ENCODE results near the gene FAM186B.

The FAM186B gene

GRCh38 chr12:49632401-49632800, 27.0 kb upstream of the FAM186B start:
- Histone ChIP-seq H3K36me3 (ENCODE audit: insufficient read depth, low read length) (no peaks in the 10 kb centered on the region), H4K20me1 (ENCODE audit: insufficient read depth, low read length) (no peaks in the 10 kb centered on the region), H3K27me3 (ENCODE audit: insufficient read depth, low read length) (peaks cover 11% of the 10 kb centered on the region; the same call in 1 of the 2 replicates), H3K9me2 (ENCODE audit: low read depth, low read length) (no peaks in the 10 kb centered on the region), H3K4me1 (ENCODE audit: insufficient read depth, low read length, severe bottlenecking) (peaks cover 7% of the 10 kb centered on the region), H3K4me3 (ENCODE audit: low read depth, low read length, poor library complexity, severe bottlenecking) (no peak overlapping the region), H3K27ac (ENCODE audit: low read depth, low read length, poor library complexity, severe bottlenecking) (no peak overlapping the region), H3K4me2 (ENCODE audit: low read length) (no peak overlapping the region), H3K79me2 (ENCODE audit: insufficient read depth, low read length) (no peaks in the 10 kb centered on the region), H3K9me3 (ENCODE audit: low read length) (no peaks in the 10 kb centered on the region), H3F3A (ENCODE audit: insufficient read depth, low read length) (no peaks in the 10 kb centered on the region), H2AFZ (ENCODE audit: low read length) (no peak overlapping the region), H3K9ac (ENCODE audit: low read length) (no peak overlapping the region)
- TF ChIP-seq, protein P1, sequence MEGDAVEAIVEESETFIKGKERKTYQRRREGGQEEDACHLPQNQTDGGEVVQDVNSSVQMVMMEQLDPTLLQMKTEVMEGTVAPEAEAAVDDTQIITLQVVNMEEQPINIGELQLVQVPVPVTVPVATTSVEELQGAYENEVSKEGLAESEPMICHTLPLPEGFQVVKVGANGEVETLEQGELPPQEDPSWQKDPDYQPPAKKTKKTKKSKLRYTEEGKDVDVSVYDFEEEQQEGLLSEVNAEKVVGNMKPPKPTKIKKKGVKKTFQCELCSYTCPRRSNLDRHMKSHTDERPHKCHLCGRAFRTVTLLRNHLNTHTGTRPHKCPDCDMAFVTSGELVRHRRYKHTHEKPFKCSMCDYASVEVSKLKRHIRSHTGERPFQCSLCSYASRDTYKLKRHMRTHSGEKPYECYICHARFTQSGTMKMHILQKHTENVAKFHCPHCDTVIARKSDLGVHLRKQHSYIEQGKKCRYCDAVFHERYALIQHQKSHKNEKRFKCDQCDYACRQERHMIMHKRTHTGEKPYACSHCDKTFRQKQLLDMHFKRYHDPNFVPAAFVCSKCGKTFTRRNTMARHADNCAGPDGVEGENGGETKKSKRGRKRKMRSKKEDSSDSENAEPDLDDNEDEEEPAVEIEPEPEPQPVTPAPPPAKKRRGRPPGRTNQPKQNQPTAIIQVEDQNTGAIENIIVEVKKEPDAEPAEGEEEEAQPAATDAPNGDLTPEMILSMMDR (IDR thresholded peaks at IDR 0.05; ENCODE audit: low read length), result no peak
- TF ChIP-seq EZH2 (IDR thresholded peaks at IDR 0.05; ENCODE audit: borderline replicate concordance, low read length), result no peak

DNA sequence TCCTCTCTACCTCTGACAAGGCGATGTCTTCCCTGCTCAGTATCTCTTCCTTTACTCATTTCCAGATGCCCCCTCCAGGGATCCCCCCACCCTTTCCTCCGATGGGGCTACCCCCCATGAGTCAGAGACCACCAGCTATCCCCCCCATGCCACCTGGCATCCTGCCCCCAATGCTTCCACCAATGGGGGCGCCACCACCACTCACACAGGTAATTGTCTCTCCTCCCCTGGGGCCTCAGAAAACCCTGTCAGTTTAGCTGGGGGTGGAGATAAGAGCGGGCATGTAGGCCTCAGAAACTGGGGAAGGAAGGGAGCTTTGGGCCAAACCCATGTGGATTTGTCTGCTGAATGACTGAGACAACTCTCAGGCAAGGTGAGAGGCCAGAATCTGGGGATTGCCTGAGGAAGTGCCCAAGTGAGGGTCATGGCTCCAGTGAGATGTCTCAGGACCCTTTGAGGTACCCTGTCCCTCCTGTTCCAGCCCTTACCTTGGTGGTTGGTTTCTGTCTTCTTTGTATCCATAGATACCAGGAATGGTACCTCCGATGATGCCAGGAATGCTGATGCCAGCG, 26.0 kb upstream of the FAM186B start:
- Histone ChIP-seq H3K79me2 (ENCODE audit: insufficient read depth, low read length) (no peaks in the 10 kb centered on the region), H3K9me3 (ENCODE audit: low read length) (no peaks in the 10 kb centered on the region), H4K20me1 (ENCODE audit: insufficient read depth, low read length) (no peaks in the 10 kb centered on the region), H3K27me3 (ENCODE audit: insufficient read depth, low read length) (peaks cover 11% of the 10 kb centered on the region; the same call in 1 of the 2 replicates), H3K4me3 (ENCODE audit: low read depth, low read length, poor library complexity, severe bottlenecking) (no peak overlapping the region), H3K36me3 (ENCODE audit: insufficient read depth, low read length) (no peaks in the 10 kb centered on the region), H3K4me2 (ENCODE audit: low read length) (no peak overlapping the region), H3F3A (ENCODE audit: insufficient read depth, low read length) (no peaks in the 10 kb centered on the region), H3K9me2 (ENCODE audit: low read depth, low read length) (no peaks in the 10 kb centered on the region), H3K27ac (ENCODE audit: low read depth, low read length, poor library complexity, severe bottlenecking) (no peak overlapping the region), H2AFZ (ENCODE audit: low read length) (no peak overlapping the region), H3K4me1 (ENCODE audit: insufficient read depth, low read length, severe bottlenecking) (no peaks in the 10 kb centered on the region), H3K9ac (ENCODE audit: low read length) (no peak overlapping the region)
- TF ChIP-seq, protein P1 (IDR thresholded peaks at IDR 0.05; ENCODE audit: low read length), result no peak
- TF ChIP-seq EZH2 (IDR thresholded peaks at IDR 0.05; ENCODE audit: borderline replicate concordance, low read length), result no peak

DNA sequence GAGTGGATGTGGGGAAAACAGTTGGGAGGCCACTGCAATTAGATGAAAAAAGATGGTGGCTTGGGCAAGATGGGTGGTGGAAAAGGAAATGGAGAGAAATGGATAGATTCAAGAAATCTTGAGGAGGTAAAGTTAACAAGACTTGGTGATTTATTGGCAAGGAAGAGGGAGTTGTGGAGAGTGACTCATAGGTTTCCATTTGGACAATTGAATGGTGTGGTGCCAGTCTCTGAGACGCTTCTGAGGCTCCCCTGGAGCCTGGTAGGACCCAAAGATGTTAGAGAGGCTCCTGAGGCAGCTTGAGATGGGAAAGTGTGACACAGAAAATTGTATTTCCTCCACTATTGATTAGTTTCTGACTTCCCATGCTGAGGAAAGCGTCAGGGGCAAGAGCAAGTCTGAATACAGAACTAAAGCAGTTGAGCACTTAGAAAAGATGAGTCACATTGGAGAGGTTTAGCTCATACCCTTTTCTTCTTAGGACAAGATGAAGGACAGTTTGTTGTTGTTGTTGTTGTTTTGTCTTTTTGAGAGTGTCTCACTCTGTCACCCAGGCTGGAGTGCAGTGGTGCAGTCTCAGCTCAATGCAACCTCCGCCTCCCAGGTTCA, 22.4 kb upstream of the FAM186B start:
- H3K36me3 ChIP-seq (ENCODE audit: insufficient read depth, low read length), result no peaks in the 10 kb centered on the region
- no peak overlapping the region for H3K9ac ChIP-seq (ENCODE audit: low read length)
- H2AFZ ChIP-seq (ENCODE audit: low read length), result no peak overlapping the region
- TF ChIP-seq EZH2 (IDR thresholded peaks at IDR 0.05; ENCODE audit: borderline replicate concordance, low read length), result no peak
- TF ChIP-seq, protein P1 (IDR thresholded peaks at IDR 0.05; ENCODE audit: low read length), result no peak
- H3K4me2 ChIP-seq (ENCODE audit: low read length), result no peak overlapping the region
- no peaks in the 10 kb centered on the region for H4K20me1 ChIP-seq (ENCODE audit: insufficient read depth, low read length)
- peaks cover 11% of the 10 kb centered on the region; the same call in 1 of the 2 replicates for H3K27me3 ChIP-seq (ENCODE audit: insufficient read depth, low read length)
- H3K9me2 ChIP-seq (ENCODE audit: low read depth, low read length), result no peaks in the 10 kb centered on the region
- no peaks in the 10 kb centered on the region for H3F3A ChIP-seq (ENCODE audit: insufficient read depth, low read length)
- no peak overlapping the region for H3K27ac ChIP-seq (ENCODE audit: low read depth, low read length, poor library complexity, severe bottlenecking)
- H3K4me3 ChIP-seq (ENCODE audit: low read depth, low read length, poor library complexity, severe bottlenecking), result no peak overlapping the region
- H3K79me2 ChIP-seq (ENCODE audit: insufficient read depth, low read length), result no peaks in the 10 kb centered on the region
- H3K9me3 ChIP-seq (ENCODE audit: low read length), result no peaks in the 10 kb centered on the region
- peaks cover 2% of the 10 kb centered on the region for H3K4me1 ChIP-seq (ENCODE audit: insufficient read depth, low read length, severe bottlenecking)
